ENCODE measurements around the gene TBC1D22A.

DNA sequence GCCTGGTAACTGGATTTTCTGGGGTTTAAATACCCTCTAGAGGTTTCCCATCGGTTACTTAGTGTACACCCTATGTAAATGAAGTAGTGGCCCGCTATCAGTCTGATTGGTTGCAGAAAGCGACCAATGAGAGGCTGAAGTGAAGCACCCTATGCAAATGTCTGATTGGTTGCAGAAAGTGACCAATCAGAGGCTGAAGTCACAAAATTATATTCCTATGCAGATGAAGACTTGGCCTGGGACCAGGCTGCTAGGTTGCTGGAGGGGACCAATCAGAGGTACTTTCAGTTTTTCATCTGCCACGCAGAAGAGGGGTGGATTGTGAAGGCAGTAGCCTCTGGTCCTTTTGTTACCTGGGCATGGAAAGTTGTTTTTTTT lies 134.8 kb downstream of the TBC1D22A start:
- TF ChIP-seq POLR2A (IDR thresholded peaks at IDR 0.05; ENCODE audit: low read depth, low read length), result no peak
- TF ChIP-seq POLR2AphosphoS5 (IDR thresholded peaks at IDR 0.05; ENCODE audit: insufficient read depth, low read depth, low read length), result no peak
- TF ChIP-seq, protein P1, sequence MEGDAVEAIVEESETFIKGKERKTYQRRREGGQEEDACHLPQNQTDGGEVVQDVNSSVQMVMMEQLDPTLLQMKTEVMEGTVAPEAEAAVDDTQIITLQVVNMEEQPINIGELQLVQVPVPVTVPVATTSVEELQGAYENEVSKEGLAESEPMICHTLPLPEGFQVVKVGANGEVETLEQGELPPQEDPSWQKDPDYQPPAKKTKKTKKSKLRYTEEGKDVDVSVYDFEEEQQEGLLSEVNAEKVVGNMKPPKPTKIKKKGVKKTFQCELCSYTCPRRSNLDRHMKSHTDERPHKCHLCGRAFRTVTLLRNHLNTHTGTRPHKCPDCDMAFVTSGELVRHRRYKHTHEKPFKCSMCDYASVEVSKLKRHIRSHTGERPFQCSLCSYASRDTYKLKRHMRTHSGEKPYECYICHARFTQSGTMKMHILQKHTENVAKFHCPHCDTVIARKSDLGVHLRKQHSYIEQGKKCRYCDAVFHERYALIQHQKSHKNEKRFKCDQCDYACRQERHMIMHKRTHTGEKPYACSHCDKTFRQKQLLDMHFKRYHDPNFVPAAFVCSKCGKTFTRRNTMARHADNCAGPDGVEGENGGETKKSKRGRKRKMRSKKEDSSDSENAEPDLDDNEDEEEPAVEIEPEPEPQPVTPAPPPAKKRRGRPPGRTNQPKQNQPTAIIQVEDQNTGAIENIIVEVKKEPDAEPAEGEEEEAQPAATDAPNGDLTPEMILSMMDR (IDR thresholded peaks at IDR 0.05; ENCODE audit: extremely low read depth in 1 of 2, insufficient read depth in 1 of 2, low read depth in 1 of 2, low read length in 2 of 2), result no peak
- TF ChIP-seq JUN (IDR thresholded peaks at IDR 0.05; ENCODE audit: borderline replicate concordance, insufficient read depth, insufficient read length, low read depth), result no peak
- no peak for TF ChIP-seq MYC (IDR thresholded peaks at IDR 0.05; ENCODE audit: low read depth, low read length)
- TF ChIP-seq, protein P2, sequence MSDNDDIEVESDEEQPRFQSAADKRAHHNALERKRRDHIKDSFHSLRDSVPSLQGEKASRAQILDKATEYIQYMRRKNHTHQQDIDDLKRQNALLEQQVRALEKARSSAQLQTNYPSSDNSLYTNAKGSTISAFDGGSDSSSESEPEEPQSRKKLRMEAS (IDR thresholded peaks at IDR 0.05; ENCODE audit: insufficient read depth, insufficient read length), result no peak
- TF ChIP-seq EZH2 (IDR thresholded peaks at IDR 0.05; ENCODE audit: borderline replicate concordance, low read depth, low read length, severe bottlenecking), result no peak
